Measurements from ENCODE around the gene ALOXE3.

Gene ALOXE3

DNA sequence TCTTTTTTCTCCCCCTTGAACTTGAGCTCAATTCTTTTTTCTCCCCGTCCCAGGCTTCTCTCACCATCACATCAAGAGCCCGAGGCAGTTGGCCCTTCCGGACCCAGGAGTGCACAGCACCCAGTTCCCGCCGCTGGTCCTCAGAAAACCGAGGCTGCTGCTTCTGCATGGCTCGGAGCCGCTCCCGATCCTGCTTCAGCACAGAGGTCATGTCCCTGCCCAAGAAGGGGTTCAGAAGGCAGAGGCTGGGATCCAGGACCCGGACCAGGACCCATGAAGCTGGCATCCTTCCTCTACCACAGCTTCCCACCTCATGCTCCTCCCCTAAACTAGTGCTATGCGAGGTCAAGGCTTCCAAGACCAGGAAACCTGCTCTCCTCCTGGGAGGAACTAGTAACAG lies 23.4 kb upstream of the ALOXE3 start:
- DNase-seq: no peak

DNA sequence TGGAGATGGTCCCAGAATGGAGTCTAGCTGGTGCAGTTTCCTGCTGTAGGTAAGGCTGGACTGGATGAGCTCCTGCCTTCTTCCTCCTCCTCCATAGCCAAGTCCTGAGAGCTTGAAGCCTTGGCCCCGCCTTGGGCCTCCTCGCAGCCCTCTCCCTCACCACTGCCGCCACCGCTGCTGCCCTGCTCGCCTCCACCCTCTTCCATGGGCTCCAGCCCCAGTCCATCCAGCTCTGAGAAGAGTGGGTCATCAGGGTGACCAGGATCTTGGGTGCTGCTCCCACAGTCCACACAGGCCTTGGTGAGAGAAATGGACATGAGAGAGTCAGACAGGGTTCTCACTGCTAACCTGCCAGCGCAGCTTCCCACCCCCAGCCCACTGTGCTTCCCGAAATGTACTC lies 22.7 kb upstream of the ALOXE3 start:
- no peak for DNase-seq

DNA sequence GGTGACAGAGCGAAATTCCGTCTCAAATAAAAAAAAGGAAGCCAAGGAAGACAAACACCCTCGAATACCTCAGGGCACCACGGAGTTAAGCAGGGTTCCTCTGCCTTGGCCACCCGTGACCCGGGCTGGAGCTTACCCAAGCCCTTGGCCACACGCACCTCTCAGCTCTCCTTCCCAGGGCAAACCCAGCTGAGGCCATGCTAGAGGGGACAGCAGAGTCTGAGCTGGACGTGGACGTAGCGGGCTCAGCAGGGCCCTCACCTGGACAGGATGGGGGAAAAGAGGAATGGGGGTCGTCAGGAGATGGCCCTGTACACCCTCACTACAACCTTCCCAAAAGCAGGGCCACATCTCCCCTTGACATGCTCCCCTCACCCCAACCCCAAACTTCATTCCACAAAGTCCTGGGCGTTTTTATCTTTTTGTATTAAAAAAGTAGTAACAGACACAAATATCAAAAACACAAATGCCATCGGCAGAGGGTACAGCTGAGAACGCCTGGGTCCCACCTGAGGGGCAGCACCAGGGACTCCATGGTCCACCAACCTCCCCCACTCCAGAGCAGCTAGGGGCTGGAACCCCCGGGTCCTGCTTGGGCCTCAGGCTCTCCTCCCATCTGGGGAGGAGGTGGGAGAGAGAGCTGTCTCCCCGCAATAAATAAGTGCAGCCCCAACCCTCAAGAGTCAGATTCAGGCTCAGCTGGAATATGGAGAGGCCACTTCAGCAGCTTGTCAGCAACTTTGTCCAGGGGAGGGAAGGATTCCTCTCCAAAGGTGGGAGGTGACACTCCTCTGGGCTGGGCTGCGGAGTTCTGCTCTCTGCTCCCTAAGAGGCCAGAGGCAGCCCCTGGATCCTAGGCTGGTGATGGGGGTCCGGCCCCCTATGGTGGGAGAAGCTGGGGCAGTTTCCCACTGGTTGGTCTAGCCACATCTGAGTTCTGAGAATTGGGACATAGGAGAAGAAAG lies 22.0 kb upstream of the ALOXE3 start:
- no peak for DNase-seq

DNA sequence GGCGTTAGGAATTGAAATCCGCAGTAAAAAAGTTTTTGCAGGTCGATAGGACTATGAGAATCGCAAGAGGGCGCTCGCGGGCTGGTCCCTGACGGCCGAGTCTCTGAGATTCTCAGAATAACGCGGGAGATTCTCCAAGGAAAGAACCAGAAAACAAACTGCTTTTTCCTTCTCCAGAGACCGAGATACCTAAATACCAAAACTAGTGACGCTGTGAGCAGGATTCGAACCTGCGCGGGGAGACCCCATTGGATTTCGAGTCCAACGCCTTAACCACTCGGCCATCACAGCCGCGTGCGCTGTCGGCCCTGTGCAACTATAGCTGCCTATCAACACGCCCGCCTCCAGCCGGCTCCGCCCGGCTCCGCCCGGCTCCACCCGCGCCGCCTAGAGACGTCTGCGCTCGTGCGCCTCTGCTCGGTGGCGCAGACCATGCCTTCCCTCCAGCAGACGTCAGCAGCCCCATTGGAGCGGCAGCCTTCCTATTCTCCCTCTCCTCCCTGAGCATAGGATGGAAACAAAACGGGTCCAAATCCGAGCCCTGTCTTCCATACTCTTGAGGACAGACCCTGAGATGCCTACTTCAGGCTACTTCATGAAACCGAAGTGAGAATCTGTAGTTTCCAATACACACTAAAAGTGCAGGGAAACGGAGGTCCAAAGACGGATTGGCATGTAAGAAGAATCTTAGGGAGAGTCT lies 20.5 kb upstream of the ALOXE3 start:
- DNase-seq: peak; percentile 99

DNA sequence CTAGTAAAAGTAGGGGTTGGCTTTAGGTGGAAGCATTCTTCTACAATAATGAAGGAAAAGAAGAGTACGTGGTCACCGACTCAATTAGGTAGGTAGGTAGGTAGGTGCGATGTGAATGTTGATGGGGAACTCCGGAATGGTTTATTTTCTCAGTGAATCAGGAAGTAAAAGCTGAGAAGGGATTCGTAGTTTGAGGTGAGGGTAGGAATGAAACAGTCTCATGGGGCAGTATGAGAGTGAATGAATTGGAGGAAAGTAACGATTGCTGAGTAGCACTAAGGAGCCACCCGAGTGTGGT lies 20.0 kb upstream of the ALOXE3 start:
- DNase-seq: no peak

DNA sequence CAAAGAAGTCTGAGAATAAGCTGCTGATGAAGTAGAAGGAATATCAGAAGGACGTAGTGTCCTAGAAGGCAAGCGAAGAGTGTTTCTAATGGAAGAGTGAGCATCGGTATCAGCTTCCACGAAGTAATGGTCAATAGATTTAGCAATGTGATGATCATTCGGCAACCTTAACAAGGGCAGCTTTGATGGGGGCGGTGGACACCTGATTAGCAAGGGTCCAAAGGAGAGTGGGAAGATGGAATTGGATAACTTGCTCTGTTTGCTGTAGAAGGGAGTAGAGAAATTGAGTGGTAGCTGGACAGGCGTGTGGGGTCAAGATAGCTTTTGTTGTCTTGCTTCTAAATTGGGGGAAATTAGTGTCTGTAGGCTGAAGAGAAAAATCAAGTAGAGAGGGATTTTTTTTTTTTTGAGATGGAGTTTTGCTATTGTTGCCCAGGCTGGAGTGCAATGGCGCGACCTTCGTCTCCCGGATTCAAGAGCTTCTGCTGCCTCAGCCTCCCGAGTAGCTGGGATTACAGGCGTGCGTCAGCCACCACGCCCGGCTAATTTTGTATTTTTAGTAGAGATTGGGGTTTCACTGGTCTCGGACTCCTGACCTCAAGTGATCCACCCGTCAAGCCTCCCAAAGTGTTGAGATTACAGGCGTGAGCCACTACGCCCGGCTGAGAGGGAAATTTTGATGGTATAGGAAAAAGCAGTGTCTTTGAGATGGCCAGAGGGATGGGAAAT lies 19.5 kb upstream of the ALOXE3 start:
- DNase-seq: no peak

DNA sequence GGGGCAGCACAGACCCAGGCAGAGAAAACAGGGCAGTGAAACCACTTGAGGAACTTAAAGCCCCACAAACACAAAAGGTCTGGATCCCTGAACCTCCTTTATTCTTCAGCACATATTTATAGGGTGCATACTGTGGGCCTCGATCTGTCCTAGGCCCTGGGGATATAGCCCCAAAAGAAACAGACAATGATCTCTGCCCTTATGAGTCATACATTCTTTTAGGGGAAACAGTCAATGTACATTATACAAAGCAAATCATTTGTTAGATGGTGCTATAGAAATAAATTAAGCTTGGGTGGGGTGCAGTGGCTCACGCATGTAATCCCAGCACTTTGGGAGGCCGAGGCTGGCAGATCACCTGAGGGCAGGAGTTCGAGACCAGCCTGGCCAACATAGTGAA lies 15.6 kb upstream of the ALOXE3 start:
- no peak for DNase-seq

DNA sequence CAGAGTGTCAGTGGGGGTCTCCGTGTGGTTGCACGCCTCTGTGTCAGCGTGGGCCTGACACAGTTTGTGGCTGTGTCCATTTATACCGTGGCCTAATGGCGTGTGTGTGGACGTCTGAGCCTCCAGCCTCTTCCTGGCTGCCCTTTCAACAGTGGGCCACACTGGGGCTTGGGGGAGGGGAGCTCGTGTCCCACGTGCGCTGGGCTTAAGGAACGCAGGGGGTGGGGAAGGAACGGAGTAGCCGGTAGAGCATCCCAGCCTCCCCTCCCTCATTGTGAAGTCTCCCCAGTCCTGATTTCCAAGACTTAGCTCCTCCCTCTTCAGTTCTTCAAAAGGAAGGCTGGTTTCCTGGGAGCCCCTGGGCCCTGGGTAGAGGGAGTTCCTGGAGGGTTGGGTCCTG lies 15.1 kb upstream of the ALOXE3 start:
- DNase-seq: no peak

DNA sequence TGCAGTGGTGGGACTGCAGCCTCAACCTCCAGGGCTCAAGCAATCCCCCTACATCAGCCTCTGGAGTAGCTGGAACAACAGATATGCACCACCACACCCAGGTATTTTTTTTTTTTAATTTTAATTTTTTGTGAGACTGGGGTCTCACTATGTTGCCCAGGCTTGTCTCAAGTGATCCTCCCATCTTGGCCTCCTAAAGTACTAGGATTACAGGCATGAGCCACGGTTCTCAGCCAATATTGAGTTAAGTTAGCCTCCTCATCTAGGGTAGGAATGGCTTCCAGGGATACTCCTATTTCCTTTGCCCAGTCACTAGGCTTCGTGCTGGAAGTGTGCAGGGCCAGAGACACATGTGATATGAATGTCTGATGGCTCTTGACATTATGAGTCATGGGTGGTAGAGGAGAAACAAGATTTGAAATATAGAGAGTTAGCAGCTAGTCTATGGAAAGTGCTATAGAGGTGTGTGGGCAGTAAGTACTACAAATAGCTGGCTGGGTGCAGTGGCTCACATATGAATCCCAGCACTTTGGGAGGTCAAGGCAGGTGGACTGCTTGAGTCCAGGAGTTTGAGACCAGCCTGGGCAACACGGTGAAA lies 13.6 kb upstream of the ALOXE3 start:
- no peak for DNase-seq

DNA sequence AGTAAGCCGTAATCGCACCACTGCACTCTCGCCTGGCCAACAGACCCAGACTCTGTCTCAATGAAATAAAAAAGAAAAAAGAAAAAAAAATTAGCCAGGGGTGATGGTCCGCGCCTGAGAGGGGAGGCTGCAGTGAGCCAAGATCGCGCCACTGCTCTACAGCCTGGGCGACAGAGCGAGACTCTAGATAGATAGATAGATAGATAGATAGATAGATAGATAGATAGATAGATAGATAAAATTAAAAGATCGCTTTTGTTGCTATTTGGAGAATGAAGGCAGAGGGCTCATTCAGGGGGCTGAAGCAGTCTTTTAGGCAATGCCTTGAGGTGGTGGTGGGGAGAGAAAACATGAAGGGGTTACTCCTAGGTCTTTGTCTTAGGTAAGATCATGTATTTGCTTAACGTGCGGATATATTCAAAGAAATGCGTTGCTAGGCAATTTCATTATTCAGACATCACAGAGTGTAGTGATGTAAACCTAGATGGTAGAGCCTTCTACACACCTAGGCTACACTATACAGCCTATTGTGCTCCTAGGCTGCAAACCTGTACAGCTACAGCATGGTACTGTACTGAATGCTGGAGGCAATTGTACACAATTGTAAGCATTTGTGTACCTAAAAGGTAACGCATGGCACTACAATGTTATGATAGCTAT lies 9.9 kb upstream of the ALOXE3 start:
- DNase-seq: no peak

DNA sequence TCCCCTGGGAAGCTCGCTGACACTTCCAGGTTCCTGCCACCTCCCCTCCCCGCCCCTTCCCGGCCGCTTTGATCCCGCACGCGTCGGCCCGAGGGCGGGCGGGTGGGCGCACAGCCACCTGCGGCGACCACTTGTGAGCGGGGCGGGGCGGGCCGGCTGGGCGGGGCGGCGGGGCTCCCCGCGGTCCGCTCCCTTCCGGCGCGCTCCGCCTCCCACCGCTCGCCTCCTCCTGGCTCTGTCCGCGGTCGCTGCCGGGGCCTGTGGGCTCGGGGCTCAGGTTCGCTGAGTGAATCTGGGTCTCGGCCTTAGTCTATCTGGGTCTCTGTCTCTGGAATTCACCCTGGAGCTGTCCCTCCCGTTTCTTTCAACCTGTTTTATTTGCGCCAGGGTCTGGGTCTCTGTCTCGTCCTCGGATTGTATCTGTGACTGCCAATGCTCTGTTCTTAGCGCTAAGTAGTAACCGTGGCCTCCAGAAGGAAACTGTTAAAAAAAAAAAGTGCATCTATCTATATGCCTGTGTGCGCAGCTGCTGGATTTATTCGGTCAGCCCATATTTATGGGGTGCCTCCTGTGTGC lies 8.3 kb upstream of the ALOXE3 start:
- DNase-seq: no peak

DNA sequence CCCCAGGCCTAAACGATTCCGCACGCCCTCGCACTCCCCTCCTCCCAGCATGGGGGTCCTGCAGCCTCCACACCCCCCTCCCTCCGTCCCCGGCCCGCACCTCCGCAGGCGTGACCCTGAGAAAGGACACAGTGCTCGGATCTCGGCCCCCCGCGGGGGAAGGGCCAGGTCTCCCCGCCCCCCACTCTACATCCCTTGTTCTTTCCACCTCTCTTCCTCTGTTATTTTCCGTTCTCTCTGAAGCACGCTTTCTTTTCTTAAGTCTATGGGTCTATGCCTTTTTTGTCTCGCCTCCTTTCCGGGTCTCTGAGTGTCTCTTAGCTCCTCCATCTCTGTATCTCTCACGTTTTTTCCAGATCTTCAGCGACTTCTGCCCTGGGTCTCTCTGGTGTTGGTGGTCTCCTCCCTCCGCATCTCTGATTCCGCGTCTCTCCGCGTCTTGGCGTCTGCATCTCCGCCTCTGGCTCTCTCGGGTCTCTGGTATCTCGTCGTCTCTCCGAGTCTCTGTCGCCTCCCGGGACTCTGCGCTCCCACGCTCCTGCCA lies 7.7 kb upstream of the ALOXE3 start:
- DNase-seq: no peak

DNA sequence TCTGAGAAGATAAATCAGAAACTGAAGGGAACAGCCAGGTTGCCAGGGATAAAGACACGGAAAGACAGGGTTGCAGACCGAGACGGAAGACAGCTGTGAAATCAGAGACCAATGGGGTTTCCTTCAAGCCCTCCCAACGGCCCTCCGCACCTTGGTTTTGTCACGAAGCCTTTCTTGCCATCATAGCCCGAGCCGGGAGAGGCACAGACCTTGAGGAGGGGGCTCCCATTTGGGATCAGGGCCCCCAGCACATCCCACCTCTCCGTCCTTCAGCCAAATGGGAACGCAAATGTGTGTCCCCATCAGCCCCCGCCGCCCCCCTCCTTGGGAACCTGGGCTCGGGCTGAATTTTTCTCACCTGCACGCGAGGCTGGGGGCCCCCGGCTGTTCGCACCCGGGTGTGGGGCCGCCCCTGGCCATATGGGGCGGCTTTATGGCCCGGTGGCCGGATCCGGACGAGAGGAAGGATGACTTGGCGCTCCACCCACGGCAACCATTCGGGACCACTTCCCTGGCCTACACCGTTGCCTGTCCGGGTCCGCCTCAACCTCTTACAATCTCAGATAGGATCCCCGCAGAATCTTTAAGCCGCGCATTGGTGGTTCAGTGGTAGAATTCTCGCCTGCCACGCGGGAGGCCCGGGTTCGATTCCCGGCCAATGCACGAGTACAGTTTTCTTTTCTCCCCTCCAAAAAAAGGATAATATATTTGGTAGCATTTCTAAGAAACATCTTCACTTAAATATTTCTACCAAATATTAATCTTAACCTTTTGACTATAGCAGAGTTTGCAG lies 7.0 kb upstream of the ALOXE3 start:
- DNase-seq: peak; percentile 73

DNA sequence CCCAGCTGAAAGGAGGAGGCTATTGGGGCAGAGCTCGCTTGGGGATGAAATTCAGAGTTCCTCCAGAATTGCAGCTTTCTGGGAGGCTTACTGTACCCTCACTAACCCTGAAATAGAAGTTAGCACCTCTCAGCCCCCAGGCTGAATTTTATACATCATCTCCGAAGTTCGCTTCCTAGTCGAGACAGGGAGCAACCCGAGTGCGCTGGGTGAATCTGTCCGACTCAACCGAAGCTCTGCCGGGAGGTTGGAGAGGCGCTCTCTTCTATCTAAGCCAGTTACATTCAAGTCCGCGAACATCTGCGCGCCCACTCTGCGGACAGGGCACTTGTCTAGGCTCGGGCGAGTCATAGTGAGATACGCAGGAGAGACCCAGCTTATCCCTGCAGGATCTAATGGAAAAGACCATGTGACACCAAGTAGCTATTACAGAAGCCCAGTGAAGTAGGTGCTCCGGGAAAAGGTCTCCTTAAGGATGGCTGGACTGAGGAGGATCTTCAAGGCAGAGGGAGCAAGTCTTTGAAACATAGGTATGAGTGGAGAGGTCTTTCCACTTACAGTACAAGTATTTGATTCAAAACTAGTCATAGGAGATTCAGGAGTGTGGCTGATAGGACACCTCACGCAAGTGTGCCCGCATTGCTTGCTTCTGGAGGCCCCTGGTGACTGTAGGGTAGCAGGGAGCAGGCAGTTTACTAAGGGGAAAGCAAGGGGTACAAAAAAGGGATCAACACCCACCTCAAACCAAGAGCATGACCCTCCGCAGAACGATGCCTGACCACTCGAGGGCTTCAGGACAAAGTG lies 6.2 kb upstream of the ALOXE3 start:
- DNase-seq: no peak

DNA sequence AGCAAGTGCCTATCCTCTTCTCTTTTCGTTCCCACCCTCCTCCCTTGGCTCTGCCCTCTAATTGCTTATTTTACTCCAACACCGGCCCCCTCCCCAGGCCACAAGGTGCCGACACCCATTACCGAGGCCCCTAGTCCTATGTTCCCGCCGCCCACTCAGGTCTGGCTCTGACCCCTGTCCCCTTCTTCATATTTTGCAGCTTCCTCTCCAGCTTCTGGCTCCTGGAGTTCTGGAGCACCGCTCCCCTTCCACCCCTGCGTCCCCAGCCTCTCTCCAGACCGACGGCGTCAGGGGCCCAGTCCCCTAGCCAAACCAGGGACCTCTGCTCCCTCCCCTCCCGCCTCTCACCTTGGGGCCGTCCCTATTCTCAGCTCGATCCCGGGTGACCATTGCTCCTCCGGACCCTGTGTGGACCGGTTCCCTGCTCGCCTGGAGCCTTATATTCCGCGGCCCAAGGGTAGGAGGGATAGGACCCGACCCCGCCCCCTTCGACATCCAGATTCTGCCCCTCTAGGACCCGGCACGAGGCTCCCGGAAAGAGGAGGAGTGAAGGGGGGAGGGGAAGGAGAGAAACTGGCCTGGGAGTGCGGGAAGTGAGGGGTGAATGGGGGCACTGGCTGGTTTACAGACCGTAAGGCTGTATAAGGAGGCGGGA lies 5.5 kb upstream of the ALOXE3 start, which contains the start of gene HES7:
Gene HES7 (minus strand): TSS at position 412 of the 655 bp plus-strand sequence. CDS start 22 bp downstream, at position 390.
- no peak for DNase-seq

DNA sequence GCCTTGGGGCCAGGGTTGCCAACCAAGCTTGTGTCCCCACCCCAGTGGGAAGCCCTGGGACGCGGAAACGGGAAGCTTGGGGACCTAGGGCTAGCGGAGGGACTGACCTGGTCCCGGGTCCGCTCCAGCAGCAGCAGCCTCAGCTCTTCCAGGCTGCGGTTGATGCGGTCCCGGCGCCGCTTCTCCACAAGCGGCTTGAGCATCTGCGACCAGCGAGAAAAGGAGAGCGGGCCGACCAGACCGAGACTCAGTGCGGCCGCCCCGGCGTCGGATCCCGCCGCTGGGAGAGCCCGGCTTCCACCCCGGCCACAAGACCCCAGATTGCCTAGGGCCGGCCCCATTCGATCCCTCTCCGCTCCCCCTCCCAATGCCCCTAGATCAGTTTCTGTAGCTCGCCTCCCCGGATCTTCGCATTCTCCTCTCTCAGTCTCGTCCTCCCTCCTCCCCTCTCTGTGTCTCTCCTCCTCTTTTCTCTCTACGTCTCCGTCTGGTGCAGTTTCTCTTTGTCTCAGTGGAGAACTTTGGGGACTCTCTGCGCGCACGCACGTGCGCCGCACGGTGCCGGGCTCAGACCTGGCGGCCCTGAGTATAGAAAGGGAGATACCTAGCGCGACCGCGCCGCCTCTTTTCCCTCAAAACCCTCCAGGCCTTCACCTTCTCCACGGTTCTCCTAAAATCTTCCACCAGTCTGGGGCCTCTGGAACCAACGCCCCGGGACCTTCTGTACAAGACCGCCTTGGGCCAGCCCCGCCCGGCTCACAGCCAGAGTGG lies 4.8 kb upstream of the ALOXE3 start:
- no peak for DNase-seq

DNA sequence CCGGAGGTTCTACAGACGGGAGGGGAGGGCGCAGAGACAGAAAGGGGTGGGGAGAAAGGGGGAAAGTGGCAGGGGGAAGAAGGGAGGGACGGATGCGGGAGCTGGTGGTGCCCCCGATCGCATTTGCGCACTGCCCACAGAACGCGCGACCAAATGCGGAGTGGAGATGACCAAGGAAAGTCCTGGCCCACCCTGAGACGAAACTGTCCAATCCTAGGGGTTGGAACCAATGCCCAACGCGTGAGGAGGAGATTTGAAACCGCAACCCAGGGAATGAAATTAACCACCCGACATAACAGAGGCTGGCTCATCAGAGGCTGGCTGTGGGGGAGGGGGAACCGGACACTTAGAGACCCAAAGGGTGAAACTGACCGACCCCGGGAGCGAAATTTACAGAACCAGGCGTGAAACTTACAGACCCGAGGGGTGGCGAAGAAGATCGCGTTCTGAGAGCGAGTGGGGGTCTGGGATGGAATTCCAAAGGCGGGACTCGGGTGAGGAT lies 4.2 kb upstream of the ALOXE3 start:
- no peak for DNase-seq

DNA sequence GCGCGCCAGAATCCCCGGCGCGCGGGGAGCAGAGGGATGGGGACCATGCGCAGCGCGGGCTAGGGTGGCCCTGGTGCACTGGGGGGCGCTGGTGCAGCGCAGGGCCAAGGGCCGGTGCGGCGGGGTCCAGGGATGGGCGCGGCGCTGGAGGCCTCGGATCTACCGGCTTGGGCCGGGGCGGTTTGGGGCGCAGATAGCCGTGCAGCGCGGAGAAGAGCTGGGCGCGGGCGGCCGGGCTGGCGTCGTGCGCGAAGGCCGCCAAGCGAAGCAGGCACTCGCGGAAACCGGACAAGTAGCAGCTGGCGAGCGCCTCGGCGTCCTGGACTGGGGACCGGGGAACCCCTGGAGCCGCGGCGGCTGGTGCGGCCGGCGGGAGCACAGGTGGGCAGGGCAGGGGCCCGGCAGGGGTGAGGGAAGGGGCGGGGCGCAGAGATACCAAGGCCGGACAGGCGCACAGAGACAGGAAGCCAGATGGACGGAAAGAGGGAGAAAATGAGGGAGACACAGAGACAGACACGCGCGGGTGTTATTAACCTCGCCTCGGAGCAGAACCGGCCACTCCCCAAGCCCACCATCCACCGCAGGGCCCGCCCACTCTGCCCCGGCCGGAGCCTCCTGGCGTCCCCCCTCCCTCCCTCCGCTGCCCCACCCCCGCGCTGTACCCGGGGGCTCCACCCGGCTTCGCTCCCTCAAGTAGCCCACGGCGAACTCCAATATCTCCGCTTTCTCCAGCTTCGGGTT lies 3.5 kb upstream of the ALOXE3 start:
- peak; percentile 61 for DNase-seq

Data from fibroblast of skin of abdomen (primary cell).